SK-N-MC (cell line): Measurements from ENCODE around the gene MGMT.

Experiments
- DNase-seq: peaks from one replicate; pipeline ENCODE4 v3.0.0-alpha.2; 2011; ENCODE audit warnings: low read depth, low spot score
- H3K27ac ChIP-seq: fragments of 200-600 bp; sonication (generic); 2 replicates; pipeline ENCODE4 v1.5.1; 2016; ENCODE audit warnings: mixed run types
- H3K36me3 ChIP-seq: fragments of 200-600 bp; sonication (generic); 2 replicates; pipeline ENCODE4 v1.6.1; 2017; ENCODE audit warnings: antibody characterized with exemption, low read length, mixed read lengths; ENCODE audit not compliant: insufficient read depth
- H3K4me3 ChIP-seq: fragments of 200-600 bp; sonication (generic); 2 replicates; pipeline ENCODE4 v1.5.1; 2016
- H3K9ac ChIP-seq: fragments of 200-600 bp; sonication (generic); 2 replicates; pipeline ENCODE4 v1.8.0; 2017; ENCODE audit warnings: mixed run types, mixed read lengths; ENCODE audit not compliant: insufficient read length
- H3K9me3 ChIP-seq: fragments of 200-600 bp; sonication (generic); 2 replicates; pipeline ENCODE4 v1.6.1; 2017; ENCODE audit warnings: low read depth, mild to moderate bottlenecking, antibody characterized with exemption, low read length, moderate library complexity, mixed read lengths
- EZH2 ChIP-seq: fragments of 200-600 bp; sonication (generic); IDR thresholded peaks from one replicate; pipeline ENCODE4 v1.6.1; 2017; ENCODE audit warnings: antibody characterized with exemption
- FOXP2 ChIP-seq: optimal IDR thresholded peaks from 2 replicates; pipeline ENCODE3; 2011; ENCODE audit warnings: mild to moderate bottlenecking, moderate library complexity; ENCODE audit not compliant: insufficient read depth; ENCODE audit errors: extremely low read length, control extremely low read depth
- POLR2AphosphoS5 ChIP-seq: IDR thresholded peaks from 2 replicates; pipeline ENCODE4 v1.6.1; 2012; ENCODE audit warnings: mild to moderate bottlenecking, low read depth, low read length, borderline replicate concordance

MGMT gene

DNA sequence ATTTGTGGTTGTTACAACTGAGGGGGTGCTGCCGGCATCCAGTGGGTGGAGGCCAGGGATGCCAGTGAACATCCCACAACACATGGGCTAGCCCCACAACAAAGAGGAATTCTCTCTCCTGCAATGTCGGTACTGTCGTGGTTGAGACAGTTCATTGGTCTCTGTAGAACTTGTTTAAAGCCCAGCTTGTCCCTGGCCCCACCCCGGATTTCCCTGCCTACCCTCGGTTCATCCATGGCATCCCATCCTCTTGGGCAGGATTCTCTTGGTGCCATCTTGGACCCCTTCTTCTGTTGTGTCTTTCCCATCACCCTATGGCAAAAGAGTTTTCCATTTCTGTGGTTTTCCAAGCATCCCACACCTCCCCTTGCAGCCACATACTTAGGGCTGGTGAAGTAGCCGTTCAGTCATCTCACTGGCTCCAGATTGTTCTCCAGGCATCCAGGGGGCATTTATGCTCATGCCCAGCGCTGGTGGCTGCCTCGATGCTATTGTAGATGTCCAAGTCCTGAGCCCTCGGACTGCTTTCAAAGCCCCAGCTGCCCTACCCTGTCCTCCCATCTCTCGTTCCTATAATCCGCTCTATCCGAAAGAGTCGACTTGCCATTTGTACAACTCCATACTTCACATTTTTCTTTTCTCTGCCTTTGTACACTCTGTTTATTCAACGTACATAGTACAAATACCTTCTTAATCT is 39.2 kb downstream of the MGMT start:
- DNase-seq, result no peak
- Histone ChIP-seq H3K9ac (no peak overlapping the region), H3K36me3 (no peaks in the 10 kb centered on the region), H3K27ac (no peak overlapping the region), H3K4me3 (no peak overlapping the region), H3K9me3 (no peaks in the 10 kb centered on the region)
- no peak for TF ChIP-seq POLR2AphosphoS5
- no peak for TF ChIP-seq EZH2
- TF ChIP-seq FOXP2, result no peak

DNA sequence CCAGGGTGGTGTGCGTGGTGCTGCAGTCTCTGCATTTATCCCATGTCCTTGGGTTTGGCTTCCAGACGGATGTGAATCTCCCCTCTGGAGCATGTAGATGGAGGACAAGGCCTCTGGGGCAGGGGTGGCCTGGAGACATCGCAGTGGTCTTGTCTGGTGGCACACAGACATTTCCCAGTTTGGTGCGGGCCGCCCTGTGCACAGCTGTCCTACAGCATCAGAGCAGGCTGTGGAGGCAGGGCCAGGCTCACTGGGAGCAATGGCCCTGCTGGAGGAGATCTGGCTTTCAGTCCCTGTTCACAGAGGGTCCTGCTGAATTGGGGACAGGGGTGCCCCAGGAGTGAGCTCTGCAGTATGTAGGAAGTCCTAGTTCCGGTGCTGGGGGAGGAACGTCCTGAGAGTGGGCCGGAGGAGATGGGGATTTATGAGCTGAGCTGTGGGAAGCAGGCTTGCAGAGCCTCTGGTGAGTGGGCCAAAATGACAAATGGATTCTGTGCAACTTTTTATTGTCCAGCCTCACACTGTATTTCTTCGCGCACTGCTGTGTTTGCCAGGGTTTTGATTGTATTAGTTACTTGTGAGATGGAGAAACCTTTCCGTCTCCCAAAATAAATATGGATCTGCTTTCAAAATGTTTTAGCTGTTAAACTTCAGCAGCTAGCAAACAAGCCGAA is 40.3 kb downstream of the MGMT start:
- no peak overlapping the region for H3K4me3 ChIP-seq
- TF ChIP-seq EZH2 (no peak), POLR2AphosphoS5 (no peak), FOXP2 (no peak)
- H3K36me3 ChIP-seq, result no peaks in the 10 kb centered on the region
- no peak overlapping the region for H3K27ac ChIP-seq
- DNase-seq, result no peak
- no peaks in the 10 kb centered on the region for H3K9me3 ChIP-seq
- H3K9ac ChIP-seq, result no peak overlapping the region

- Histone ChIP-seq H3K9me3 (no peaks in the 10 kb centered on the region), H3K27ac (no peak overlapping the region), H3K4me3 (no peak overlapping the region), H3K9ac (no peak overlapping the region), H3K36me3 (no peaks in the 10 kb centered on the region)
- DNase-seq, result no peak
- no peak for TF ChIP-seq POLR2AphosphoS5
- no peak for TF ChIP-seq EZH2
- no peak for TF ChIP-seq FOXP2
Measured at GRCh38 chr10:129509155-129509554, 42.1 kb downstream of the MGMT start.

DNA sequence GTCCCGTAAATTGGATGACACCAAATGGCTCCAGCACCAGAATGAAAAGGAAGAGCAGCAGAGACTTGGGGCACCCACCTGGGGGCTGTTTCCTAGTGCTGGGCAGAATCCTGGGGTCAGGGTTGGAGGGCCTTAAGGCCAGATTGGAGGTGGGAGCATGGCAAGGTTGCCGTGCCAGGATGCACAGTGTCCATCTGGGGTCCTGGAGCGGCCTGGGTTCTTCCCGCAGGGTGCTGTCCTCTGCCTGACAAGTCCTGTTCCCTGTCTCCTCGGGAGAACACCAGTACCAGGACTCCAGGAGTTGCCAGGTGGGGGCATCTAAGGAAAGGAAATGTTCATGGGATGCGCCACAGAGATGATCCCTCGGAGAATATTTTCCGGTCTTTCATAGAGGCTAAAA is 42.8 kb downstream of the MGMT start:
- no peak overlapping the region for H3K9ac ChIP-seq
- no peak overlapping the region for H3K27ac ChIP-seq
- TF ChIP-seq POLR2AphosphoS5 (no peak), FOXP2 (no peak), EZH2 (no peak)
- H3K36me3 ChIP-seq, result no peaks in the 10 kb centered on the region
- DNase-seq, result no peak
- no peaks in the 10 kb centered on the region for H3K9me3 ChIP-seq
- no peak overlapping the region for H3K4me3 ChIP-seq

GRCh38 chr10:129511086-129511485 is 44.0 kb downstream of the MGMT start:
- no peak for DNase-seq
- H3K4me3 ChIP-seq, result no peak overlapping the region
- H3K27ac ChIP-seq, result no peak overlapping the region
- no peaks in the 10 kb centered on the region for H3K9me3 ChIP-seq
- no peak overlapping the region for H3K9ac ChIP-seq
- no peaks in the 10 kb centered on the region for H3K36me3 ChIP-seq
- TF ChIP-seq POLR2AphosphoS5 (no peak), EZH2 (no peak), FOXP2 (no peak)

DNA sequence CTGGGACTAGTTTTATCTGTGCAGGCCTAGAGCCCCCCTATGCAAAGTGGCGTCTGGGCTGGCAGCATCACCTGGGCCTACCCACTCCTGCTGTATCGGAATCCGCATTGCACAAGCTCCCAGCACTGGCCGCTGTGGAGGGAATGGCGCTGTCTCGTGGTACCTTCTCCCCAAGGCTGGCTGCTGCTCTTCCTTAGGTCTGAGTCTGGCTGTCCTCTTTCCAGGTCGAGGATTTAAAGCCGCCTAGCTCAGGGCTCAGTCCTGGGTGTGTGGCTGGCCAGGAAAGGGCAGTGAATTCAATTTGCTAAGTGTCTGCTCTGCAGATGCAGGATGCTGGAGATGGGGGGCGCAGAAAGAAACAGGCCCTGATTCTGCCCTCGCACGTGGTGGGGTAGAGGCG is 44.7 kb downstream of the MGMT start:
- DNase-seq, result no peak
- Histone ChIP-seq H3K4me3 (no peak overlapping the region), H3K9ac (no peak overlapping the region), H3K27ac (no peak overlapping the region), H3K36me3 (no peaks in the 10 kb centered on the region), H3K9me3 (no peaks in the 10 kb centered on the region)
- TF ChIP-seq FOXP2 (no peak), EZH2 (no peak), POLR2AphosphoS5 (no peak)

DNA sequence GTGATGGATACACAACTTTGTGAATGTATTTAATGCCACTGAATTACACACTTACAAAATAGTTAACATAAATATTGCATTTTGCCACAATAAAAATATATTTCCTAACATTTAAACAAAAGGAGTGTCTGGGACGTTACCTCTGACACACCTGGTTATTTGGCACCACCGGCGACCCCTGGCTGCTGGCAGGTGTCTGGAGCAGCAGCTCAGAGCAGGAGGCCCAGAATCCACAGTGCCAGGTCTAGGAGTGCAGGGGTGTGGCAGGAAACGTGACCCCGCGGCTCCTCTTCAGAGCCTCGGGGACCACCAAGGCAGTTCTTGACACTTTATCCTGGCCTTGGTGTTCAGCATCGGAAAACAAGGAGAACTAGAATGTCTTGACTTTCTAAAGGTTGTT is 46.3 kb downstream of the MGMT start:
- H3K36me3 ChIP-seq, result no peaks in the 10 kb centered on the region
- H3K4me3 ChIP-seq, result no peak overlapping the region
- no peak overlapping the region for H3K27ac ChIP-seq
- no peaks in the 10 kb centered on the region for H3K9me3 ChIP-seq
- DNase-seq, result no peak
- H3K9ac ChIP-seq, result no peak overlapping the region
- TF ChIP-seq FOXP2 (no peak), EZH2 (no peak), POLR2AphosphoS5 (no peak)

DNA sequence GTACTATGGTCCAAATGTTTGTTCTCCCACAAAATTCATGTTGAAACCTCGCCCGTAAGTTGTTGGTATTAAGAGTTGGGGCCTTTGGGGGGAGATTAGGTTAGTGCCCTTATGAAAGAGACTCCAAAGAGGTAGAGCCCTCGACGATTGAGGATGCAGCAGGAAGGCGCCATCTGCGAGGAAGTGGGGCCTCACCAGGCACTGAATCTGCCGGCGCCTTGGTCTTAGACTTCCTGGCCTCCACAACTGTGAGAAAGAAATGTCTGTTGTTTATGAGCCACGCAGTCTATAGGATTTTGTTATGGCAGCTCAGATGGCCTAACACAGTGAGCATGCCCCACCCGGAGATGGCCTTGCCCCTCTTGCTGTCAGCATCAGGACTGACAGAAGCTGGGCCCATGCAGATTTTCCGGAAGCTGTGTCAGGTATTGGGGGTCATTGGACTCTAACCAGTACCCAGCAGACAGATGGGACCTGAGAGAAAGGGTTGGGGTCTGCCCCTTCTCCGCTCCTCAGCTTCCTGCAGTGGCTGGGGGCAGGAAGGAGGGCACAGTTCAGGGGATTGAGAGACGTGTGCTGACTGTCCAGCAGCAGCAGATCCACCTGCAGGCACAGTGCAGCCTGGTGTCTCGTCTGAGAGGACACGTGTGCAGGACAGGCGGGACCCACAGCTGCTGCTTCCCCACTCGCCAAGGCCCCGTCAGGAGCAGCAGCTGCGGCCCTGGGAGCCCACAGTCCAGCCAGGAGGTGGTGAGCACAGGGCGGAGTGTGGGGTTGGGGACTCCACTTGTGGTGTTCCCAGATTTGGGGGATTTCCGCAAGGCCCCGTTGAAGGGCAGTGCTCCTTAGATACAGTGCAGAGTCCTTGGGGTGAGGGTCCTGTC is 47.8 kb downstream of the MGMT start:
- TF ChIP-seq EZH2 (no peak), POLR2AphosphoS5 (no peak), FOXP2 (no peak)
- H3K27ac ChIP-seq, result no peak overlapping the region
- DNase-seq, result no peak

More for the DNA sequence above, 47.8 kb downstream of the MGMT start:
- H3K9ac ChIP-seq, result no peak overlapping the region
- no peaks in the 10 kb centered on the region for H3K9me3 ChIP-seq
- H3K4me3 ChIP-seq, result no peak overlapping the region
- H3K36me3 ChIP-seq, result no peaks in the 10 kb centered on the region
